GM19193 (cell line): ENCODE measurements around the gene KAZN.

Experiments used
- POLR2A ChIP-seq: IDR thresholded peaks from 4 replicates; pipeline ENCODE4 v1.6.1; 2011; ENCODE audit not compliant: insufficient read depth, insufficient read length; ENCODE audit errors: extremely low read depth

KAZN gene

DNA sequence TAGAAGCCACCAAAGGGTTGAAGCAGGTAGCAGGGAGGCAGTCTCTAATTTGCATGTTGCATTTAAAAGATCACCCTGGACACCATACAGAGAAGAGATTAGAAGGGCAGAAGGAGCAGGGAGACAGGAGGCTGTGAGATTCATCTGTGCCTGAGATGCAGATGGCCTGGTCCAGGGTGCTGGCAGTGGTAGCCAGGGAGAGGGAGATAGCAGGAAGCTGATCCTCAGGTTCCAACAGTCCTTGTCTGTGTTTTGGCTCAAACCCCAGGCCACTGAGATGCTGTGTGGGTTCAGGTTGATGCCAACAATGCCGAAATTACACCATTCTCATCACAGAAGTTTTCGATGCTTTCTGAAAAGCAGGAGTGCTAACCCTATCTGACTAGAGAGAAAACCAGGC lies 113.7 kb downstream of the KAZN start:
- TF ChIP-seq POLR2A = no peak

DNA sequence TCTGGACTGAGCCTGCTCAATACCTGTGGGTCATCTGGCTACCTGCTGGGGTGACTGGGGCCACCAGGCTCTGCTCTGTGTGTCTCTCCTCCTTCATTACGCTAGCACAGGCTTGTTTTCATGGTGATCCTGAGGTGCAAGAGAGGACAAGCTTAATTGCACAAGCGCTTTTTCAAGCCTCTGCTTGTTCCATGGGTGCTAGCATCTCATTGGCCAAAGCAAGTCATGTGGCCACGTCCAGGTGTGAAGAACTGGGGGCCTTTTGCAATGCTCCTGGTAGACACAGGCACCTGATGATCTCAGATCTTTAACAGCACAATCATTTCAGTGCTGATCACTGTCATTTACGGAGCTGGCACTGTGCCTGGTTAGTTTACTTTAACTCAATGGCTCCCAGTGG lies 114.6 kb downstream of the KAZN start:
- no peak for TF ChIP-seq POLR2A

DNA sequence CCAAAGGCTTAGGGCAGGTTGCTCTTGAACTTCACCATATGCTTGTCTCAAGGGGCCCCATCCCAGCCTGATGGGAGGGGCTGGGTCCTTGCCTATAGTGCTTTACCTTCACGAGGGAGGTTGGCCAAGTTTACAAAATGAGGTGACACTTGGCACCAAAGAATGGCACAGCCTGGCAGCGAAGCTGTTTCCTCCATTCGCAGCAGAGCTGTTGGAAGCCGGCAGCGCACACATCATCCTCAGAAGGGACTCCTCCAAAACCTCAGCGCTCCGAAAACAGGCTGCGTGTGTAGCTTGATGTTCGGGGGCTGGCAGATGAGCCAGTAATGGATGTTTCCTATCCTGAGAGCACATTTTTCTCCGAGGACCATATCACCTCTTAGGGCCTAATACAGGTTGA lies 116.8 kb downstream of the KAZN start:
- no peak for TF ChIP-seq POLR2A

DNA sequence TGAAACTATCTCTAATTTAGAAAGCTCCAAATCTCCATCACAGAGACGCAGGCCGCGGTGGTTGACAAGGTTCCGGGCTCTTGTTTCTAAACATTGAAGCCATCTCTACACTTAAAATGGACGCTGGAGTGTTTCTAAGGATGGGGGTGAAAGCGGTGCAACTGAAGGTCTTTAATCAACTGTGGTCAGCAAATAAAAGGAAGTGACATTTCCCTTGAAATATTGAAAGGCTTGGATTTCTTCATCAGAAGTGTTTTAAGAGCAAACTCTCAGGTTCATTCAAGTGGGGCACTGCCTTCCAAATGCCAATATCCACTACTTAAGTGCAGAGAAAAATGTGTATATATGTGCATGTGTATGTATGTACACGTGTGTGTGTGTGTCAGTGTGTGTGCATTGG lies 117.3 kb downstream of the KAZN start:
- TF ChIP-seq POLR2A = no peak

DNA sequence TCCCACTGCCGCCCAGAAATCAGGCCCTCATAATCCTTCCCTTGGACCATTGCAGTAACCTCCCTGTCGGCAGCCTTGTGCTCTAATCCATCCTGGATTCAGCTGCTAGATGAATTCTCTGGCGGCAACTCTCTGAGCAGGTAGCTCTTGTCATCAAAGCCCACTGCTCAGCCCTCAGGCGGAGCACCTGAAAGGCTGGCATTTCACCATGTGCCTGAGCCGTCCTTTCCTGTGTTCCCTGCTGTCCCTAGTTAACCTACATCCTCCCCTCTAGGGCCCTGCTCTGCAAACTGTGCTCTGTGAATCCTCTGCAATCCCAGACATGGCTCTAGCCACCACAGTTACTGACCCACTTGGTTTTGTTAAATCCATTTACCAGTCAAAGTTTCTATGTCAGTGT lies 118.0 kb downstream of the KAZN start:
- no peak for TF ChIP-seq POLR2A

DNA sequence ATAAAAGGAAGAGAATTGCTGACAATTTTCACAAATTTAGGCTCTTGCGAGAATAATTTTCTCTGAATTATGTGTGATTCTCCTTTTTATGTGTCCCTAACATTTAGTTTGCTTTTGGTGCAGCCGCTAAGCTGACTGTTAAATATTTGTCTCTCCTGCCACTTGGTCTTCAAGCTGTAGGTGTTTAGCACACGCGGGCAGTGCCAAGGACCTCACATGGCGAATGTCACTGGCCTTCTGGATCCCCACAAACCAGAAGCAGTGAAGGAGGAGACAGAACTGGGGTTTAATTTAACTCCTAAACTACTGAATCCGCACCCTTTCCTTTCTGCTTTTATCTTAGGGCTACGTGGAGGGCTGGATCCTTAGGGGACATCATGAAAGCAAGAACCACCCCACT lies 120.0 kb downstream of the KAZN start:
- TF ChIP-seq POLR2A = no peak

DNA sequence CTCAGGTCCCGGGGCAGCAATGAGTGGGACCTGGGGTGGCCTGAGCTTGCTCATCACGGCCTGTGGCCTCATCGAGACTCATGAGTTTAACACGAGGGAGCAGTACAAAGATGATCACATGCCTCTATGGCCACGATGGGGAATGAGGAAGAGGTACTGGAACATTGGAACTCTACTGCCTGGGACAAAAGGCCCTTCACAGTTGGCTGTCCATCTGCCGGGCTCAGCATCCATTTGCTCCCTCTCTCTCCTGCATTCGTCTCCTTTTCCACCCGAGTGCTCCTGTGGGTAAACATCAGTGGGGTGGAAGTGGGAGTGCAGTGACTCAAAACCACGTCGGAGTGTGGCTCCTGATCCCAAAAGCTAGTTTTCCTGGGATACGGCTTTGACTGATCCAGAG lies 124.9 kb downstream of the KAZN start:
- no peak for TF ChIP-seq POLR2A

DNA sequence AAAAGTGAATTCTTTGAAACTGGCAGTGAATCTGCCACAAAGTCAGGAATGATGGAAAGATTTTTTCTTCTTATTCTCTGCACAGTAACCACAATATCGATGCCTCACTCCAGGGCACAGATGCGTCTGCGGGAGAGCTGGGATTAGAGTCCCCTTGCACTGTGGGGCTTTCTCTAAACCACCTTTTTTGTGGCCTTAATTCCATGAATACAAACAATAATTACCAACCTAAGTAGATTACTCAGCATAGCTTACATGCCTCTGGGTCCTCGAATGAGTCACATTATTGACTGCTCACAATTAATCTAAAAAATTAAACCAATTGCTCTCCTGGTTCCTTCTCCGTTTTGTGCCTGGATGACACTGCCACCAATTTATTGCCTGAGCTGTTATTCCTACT lies 125.8 kb downstream of the KAZN start:
- TF ChIP-seq POLR2A = no peak

DNA sequence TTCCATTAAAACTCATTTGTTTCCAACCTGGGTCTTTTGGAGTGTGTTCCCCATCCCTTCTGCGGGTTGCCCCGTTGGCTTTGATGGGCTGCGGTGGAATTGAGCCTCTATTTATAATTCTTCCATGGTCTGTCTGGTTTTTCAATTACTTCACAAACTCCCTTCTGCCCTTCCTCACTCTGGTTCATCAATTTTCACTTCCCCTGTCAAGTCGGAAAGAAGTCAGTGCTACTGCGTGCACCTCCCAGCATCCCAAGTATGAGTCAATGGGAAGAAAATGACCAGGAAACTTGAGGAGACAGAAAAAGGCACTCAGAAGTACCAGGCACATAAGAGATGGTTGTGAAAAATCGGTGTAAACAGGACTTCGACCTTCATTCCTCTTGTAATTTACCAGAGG lies 126.2 kb downstream of the KAZN start:
- TF ChIP-seq POLR2A = no peak

DNA sequence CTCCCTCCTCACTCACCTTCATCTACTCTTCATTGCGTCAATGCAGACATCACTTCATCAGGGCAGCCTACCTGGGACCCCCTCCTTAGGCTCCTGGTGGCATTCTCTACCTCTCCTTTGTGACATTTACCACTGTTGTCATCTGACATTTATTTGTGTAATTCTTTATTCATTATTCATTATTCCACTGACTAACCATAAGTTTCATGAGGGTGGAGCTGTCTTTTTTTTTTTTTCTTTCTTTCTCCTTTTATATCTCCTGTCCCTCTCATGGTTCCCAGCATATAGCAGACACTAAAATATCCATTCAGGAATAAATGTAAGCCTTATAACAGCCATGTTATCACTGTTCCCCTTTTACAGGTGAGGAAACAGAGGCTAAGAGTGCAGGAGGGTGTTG lies 126.8 kb downstream of the KAZN start:
- no peak for TF ChIP-seq POLR2A

DNA sequence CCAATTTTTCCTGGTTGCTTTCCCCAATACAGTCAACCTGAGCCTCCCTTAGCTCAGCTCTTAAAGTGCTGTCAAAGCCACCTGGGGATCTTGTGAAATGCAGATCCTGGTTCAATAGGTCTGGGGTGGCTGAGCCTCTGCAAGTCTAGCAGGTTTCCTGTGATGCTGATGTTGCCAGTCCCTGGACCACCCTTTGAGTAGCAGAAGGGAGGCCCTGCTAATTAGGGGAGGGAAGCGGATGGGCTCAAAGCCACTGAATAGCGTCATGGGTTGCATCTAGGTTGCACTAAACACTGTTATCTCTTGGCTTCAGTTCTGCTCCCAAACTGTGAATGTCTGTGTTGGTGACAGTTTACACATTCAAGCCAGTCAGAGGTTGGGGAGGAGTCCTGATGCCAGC lies 127.2 kb downstream of the KAZN start:
- TF ChIP-seq POLR2A = no peak

DNA sequence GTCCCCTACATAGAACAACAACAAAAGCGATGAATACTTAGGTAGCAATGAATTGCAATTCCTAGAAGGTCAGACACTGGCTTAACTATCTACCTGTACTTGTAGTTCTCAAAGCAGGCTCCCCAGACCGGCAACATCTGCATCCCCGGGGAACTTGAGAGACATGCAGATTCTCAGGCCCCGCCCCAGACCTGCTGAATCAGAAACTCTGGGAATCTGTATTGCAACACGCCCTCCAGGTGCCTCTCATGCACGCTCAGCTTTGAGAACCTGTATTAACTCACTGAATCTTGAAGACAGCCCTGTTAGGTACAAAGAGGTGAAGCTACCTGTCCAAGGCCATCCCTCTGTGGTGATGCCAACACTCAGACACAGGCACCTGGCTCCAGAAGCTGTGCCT lies 128.1 kb downstream of the KAZN start:
- TF ChIP-seq POLR2A = no peak

DNA sequence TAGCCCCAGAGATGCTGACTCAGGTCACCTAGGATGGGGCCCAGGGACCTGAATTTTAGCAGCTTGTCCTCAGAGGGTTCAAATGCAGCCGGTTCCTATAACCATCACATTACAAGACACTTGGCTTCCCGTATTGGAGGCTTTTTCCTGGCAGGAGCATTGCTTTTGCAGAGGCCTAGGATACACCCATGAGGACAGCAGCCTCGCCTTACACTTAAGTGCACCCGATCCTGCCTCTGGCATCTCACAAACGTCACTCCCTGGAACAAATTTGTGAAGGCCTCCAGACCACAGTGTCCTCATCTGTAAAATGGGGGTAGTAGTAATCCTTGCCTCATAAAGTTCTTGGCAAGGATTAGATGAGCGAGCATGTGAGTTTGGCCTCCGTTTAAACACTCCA lies 130.0 kb downstream of the KAZN start:
- no peak for TF ChIP-seq POLR2A

DNA sequence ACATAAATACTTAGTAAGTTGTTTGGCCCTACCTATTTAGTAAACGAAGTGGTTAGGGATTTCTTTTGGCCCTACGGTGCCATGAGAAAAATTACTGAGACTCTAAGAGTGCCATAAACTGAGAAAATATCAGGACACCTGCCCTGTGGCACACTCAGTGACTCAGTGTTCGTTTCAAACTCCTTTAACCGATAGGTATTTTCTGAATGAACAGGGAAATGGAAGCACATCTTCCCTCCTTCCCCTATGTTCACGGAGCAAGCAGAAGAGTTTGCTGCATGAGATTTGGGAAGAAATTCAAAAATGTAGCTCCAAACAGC lies 134.2 kb downstream of the KAZN start:
- no peak for TF ChIP-seq POLR2A

DNA sequence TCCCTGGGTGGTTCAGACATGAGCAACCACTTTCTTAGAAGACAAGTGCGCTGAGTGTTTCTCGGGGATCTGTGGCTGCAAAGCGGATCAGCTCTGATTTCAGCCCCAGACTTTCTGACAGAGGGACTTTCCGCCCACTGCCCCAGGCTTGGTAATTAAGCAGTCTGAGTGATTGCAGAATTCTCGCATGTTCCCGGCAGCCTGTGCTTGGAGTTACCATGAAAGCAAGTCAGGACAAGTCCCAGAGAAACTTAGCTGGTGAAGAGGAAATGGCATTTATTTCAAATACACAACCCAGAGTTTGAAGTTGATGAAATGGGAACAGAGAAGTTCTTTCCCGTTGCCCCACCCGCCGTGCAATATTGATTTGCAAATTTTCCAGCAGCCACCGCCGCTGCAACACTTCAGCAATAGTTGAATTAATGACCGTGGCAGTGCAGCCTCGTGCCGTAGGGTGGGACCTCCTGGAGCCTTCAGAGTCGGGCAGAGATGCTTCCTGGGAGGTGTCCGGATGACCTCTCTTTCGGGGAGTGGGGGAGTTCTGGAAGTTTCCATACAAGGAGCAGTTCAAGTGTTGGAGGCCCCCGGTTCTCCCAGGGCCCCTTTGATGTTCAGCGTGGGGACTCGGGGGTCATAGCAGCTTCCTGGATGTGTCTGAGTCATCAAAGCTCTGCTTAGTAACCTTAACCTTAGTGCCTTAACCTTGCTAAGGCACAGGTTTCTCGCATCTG lies 134.7 kb downstream of the KAZN start:
- TF ChIP-seq POLR2A = no peak

DNA sequence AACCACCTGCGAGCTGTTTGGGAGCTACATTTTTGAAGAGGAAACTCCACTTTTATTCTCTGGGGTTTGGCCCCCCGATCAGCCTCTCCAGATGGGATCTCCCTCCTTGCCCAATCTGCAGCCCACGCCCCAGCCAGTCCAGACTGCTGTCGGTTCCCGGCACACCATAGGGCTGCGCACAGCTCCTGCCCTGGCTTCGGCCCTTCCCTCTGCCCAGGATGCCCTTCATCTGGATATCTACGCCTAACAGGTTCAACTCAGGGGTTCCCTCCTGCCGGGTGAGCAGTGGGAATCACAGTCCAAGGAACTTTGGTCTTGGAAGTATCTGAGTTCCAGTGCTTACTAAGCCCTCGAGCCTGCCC lies 135.3 kb downstream of the KAZN start:
- no peak for TF ChIP-seq POLR2A

DNA sequence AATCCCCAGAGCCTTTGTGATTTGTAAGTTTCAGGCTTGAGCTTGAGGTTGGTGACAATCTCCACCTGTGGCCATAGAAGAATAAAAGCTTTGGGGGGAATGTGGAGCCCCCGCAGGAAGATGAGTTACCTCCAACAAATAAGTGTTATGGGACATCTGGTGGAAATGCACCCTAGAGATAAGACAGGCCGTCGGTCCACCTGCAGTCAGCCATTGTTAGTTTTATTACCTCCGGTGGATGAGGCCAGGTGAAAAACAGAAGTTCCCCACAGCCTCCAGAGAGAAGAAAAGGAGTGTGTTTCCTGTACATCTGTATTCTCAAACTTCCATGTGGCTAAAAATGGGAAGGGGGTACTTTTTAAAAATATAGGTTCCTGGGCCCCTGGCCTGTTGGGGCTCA lies 137.4 kb downstream of the KAZN start:
- TF ChIP-seq POLR2A = no peak
